Keratinocyte (primary cell): ENCODE measurements around the gene GLOD5.

Experiments used
- CTCF ChIP-seq, 3 experiments: IDR thresholded peaks in 1 of 3; conservative IDR thresholded peaks in 1 of 3; optimal IDR thresholded peaks in 1 of 3; 2 replicates in 2 of 3; 3 replicates in 1 of 3; pipeline versions ENCODE3 to v1.5.1; 2011; ENCODE audit warnings: low read length in 3 of 3, mild to moderate bottlenecking in 3 of 3, moderate library complexity in 2 of 3, control low read depth in 1 of 3, inconsistent platforms in 1 of 3; ENCODE audit not compliant: insufficient read depth in 2 of 3; ENCODE audit errors: extremely low read depth in 1 of 3
- EZH2 ChIP-seq: IDR thresholded peaks from one replicate; pipeline ENCODE4 v1.6.1; 2012; ENCODE audit warnings: inconsistent platforms, mild to moderate bottlenecking, low read length, moderate library complexity

- TF ChIP-seq CTCF (optimal IDR thresholded peaks at IDR 0.05 in 1 of 3, IDR thresholded peaks at IDR 0.05 in 1 of 3, conservative IDR thresholded peaks at IDR 0.05 in 1 of 3; ENCODE audit: extremely low read depth in 1 of 3, insufficient read depth in 2 of 3, low read length in 3 of 3) (no peak), EZH2 (no peak)
These were observed 20.2 kb downstream of the GLOD5 start for GRCh38 chrX:48781705-48782104.
